ENCODE data around the gene ATG9B.

The ATG9B gene, protein sequence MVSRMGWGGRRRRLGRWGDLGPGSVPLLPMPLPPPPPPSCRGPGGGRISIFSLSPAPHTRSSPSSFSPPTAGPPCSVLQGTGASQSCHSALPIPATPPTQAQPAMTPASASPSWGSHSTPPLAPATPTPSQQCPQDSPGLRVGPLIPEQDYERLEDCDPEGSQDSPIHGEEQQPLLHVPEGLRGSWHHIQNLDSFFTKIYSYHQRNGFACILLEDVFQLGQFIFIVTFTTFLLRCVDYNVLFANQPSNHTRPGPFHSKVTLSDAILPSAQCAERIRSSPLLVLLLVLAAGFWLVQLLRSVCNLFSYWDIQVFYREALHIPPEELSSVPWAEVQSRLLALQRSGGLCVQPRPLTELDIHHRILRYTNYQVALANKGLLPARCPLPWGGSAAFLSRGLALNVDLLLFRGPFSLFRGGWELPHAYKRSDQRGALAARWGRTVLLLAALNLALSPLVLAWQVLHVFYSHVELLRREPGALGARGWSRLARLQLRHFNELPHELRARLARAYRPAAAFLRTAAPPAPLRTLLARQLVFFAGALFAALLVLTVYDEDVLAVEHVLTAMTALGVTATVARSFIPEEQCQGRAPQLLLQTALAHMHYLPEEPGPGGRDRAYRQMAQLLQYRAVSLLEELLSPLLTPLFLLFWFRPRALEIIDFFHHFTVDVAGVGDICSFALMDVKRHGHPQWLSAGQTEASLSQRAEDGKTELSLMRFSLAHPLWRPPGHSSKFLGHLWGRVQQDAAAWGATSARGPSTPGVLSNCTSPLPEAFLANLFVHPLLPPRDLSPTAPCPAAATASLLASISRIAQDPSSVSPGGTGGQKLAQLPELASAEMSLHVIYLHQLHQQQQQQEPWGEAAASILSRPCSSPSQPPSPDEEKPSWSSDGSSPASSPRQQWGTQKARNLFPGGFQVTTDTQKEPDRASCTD

DNA sequence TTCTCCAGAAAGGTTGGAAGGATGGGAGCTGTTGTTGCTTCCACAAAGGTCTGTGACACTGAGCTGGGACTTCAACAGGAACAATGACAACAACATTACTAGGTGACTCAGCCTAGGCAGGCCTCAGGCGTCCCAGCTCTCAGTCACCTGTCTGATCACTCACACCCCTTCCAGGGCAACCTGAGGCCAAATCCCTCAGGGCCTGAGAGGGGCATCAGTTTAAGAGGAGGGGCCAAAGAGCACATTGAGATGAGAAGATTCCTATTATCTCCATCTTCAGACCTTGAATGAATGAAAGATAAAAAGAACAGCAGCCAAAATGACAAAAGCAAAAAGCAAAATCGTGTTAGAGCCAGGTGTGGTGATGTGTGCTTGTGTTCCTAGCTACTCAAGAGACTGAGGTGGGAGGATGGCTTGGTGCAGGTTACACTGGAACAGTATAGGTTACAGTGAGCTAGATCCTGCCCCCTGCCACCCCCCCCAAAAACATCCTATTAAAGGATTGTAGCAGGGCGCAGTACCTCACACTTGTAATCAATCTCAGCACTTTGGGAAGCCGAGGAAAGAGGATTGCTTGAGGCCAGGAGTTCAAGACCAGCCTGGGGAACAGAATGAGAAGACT is at the start of gene ATG9B:
Gene ATG9B (minus strand): TSS at position 60 of the 622 bp plus-strand sequence. CDS start 71 bp downstream, outside the sequence.
- DNase-seq (ENCODE audit: low read depth in 3 of 3, low spot score in 1 of 3): no peak

DNA sequence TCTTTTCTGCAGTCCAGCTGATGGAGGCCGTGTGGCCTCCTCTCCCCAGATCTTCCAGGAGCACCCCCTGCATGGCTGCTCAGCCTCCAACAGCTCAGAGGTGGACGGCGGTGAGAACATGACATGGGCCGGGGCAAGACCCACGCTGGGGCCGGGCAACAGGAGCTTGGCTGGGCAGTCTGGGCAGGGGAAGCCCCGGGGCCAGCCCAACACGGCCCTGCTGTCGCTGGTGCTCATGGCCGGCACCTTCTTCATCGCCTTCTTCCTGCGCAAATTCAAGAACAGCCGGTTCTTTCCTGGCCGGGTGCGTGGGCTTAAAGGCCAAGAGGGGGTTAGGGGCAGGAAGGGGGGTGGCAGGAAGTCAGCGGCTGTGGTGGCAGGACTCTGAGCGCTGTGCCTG is 49.7 kb upstream of the ATG9B start:
- DNase-seq (ENCODE audit: low read depth in 3 of 3, low spot score in 1 of 3): no peak

DNA sequence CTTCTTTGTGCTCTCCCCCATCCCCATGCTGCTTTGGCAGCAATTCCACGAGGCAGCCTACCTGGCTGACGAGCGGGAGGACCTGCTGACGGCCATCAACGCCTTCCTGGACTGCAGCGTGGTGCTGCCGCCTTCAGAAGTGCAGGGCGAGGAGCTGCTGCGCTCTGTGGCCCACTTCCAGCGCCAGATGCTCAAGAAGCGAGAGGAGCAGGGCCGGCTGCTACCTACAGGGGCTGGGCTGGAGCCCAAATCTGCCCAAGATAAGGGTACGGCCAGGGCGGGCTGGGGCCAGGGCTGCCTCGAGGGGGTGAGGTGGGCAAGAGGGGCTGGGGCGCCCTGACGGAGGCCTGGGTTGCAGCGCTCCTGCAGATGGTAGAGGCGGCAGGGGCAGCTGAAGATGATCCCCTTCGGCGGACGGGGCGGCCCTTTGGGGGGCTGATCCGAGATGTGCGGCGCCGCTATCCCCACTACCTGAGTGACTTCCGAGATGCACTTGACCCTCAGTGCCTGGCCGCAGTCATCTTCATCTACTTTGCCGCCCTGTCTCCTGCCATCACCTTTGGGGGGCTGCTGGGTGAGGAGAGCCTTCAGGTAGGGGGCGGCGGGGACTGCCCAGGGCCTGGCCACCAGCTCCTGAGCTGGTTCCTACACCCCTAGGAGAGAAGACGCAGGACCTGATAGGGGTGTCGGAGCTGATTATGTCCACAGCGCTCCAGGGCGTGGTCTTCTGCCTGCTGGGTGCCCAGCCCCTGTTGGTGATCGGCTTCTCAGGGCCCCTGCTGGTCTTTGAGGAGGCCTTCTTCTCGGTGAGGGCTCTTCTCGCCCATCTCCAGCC is 47.0 kb upstream of the ATG9B start:
- DNase-seq (ENCODE audit: low read depth in 3 of 3, low spot score in 1 of 3): no peak

DNA sequence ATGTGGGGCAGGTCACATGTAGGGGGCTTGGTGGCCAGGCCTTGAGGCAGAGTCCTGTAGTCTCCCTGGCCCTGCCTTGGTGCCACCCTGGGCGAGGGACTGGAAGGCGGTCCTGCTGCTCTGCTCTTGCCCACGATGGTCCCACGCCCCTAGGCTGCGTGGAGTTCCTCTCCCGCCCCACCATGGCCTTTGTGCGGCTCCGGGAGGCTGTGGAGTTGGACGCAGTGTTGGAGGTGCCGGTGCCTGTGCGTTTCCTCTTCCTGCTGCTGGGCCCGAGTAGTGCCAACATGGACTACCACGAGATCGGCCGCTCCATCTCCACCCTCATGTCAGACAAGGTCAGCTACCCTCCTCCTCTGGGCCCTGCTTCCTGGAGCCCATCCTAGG is 46.3 kb upstream of the ATG9B start:
- DNase-seq (ENCODE audit: low read depth in 3 of 3, low spot score in 1 of 3): no peak

GRCh38 chr7:151069841-151070573 is 45.7 kb upstream of the ATG9B start:
- no peak for DNase-seq (ENCODE audit: low read depth in 3 of 3, low spot score in 1 of 3)

GRCh38 chr7:151068069-151068773 is 43.9 kb upstream of the ATG9B start:
- DNase-seq (ENCODE audit: low read depth in 3 of 3, low spot score in 1 of 3): no peak

- no peak for DNase-seq (ENCODE audit: low read depth in 3 of 3, low spot score in 1 of 3)
These were observed 42.1 kb upstream of the ATG9B start for GRCh38 chr7:151066273-151066974.

DNA sequence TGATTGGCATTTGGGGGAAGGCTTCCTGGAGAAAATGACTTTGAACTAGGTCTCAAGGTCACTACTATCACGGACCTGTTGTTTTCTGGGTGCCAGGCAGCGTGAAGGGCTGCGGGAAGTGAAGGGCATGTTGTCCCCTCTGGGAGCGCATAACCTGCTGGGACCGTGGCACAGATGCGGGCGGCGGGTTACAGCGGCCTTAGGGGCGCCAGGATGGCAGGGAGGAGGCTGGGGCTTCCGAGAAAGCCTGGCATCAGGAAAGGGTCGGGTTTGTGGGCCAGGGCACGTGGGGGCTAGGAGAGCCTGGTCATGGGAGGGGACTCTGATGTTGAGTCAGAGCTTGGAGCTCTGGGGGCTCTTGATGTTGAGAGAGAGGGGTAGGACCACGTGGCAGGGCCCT is 41.2 kb upstream of the ATG9B start:
- no peak for DNase-seq (ENCODE audit: low read depth in 3 of 3, low spot score in 1 of 3)

DNA sequence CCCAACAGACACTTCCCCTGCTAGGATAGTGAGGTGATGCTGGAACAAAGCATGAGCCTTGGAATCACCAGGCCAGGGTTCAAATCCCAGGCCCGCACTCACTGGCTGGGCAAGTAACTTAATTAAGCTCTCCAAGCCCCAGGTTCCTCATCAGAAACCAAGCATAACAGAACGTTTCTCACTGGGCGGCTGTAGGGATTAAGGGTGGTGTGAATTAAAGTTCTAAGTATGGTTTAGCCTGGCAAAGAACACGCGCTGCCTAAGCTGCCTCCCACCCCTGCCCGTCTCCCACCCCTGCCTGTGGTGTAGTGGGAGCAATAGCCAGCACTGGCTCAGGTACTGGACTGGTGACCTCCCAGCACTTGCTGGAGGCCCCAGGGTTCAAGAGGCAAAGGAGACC is 40.7 kb upstream of the ATG9B start:
- DNase-seq (ENCODE audit: low read depth in 3 of 3, low spot score in 1 of 3): no peak

DNA sequence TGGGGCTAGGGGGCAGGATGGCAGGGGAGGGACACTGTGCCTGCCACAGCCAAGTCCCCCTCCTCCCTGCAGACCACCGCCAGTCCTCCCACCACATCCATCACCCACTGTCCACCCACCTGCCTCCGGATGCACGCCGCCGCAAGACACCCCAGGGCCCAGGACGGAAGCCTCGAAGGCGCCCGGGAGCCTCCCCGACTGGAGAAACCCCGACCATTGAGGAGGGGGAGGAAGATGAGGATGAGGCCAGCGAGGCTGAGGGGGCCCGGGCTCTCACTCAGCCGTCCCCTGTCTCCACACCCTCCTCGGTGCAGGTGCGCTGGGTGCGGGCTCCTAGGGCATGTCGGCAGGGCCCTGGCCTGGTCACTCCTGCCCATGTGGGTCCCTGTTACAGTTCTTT is 40.2 kb upstream of the ATG9B start:
- DNase-seq (ENCODE audit: low read depth in 3 of 3, low spot score in 1 of 3): no peak

DNA sequence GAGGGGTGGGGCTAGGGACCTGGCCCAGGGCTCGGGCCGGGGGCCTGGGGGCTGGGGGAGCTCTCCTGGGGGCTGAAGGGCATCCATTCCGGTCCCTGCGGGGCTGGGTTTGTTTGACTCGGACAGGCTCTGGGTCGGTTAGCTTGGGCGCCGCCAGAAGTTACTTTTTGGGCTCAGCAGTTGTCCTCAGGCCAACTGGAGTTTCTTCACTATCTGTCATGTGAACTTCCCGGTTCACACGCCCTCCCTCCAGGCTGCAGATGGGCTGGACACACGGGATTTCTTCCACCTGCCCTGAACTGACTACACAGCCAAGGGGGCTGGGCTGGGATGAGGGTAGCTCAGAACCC is 38.9 kb upstream of the ATG9B start:
- no peak for DNase-seq (ENCODE audit: low read depth in 3 of 3, low spot score in 1 of 3)

DNA sequence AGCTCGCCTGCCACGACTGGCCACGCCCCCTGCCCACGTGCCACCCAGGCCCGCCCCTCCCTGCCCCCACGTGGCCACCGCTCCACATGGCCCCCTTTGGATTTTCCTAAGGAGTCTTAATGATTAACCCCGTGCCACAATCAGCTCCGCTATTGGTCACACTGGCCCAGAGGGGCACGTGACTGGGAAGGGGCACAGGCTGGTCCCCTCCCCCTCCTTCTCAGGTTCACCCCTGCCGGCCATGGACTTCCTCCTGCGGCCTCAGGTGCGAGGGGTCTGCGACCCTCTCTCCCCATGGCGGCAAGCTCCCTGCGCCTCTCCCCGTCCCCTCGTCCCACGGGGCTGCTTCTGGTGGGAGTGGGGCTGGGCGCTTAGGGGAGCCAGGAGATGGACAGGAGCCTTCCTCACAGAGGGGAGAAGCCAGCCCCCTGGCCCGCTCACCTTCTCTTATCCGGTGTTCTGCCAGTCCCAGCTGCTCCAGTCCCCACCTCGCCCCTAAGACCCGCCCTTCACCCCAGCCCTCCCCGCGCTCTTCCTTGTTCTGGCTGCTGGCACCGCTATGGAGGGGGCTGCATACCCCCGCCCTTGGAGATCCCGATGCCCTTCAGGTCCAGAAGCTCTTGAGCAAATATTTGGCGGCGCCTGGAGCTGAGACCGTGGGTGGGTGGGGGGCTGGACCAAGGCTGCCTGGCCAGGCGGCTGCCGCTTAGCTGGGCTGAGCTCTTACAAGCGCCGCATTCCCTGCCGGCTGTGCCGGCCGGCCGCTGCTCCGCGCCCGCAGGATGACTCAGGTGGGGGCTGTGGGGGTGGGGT is 38.3 kb upstream of the ATG9B start:
- DNase-seq (ENCODE audit: low read depth in 3 of 3, low spot score in 1 of 3): no peak

GRCh38 chr7:151062111-151062398 is 37.8 kb upstream of the ATG9B start:
- DNase-seq (ENCODE audit: low read depth in 3 of 3, low spot score in 1 of 3): no peak

DNA sequence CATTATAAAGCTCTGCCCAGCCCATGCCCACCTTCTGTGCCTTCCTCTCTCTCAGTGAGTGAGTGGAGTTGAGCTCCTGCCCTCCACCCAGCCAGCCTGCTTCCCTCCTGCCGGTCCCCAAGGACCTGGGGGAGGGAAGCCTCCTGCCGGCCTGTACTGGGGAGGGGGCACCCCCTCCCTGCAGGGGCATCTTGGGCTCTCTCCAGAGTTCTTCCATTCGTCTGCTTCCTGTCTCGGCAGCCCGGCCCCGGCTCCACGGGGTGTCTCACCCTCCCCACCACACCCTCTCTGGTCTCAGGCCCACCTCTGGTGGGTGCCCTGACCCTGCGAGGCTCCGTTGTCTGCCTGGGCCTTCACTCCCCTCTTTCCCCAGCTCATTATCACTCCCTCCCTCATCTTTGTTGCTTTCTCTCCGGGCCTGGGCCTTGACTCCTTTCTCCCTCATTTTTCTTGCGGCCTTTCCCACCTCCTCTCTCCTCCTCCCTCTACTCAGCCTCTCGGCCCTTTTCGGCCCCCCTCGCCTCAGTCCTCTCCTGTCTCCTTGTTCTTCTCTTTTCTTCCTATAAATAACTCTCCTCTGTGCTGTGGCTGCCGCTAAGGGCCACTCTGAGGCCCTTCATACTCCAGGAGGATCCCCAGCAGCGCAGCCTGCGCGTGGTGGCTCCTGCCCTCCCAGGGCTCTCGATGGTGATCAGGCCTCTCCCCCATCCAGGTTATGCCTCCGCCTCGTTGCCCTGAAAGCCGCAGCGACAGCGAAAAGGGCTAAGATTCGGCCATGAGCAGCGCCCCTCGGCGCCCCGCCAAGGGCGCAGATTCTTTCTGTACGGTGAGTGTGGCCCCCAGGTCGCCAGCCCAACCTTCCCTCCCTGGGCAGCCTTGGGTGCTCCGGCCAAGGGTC is 37.2 kb upstream of the ATG9B start:
- DNase-seq (ENCODE audit: low read depth in 3 of 3, low spot score in 1 of 3): no peak

DNA sequence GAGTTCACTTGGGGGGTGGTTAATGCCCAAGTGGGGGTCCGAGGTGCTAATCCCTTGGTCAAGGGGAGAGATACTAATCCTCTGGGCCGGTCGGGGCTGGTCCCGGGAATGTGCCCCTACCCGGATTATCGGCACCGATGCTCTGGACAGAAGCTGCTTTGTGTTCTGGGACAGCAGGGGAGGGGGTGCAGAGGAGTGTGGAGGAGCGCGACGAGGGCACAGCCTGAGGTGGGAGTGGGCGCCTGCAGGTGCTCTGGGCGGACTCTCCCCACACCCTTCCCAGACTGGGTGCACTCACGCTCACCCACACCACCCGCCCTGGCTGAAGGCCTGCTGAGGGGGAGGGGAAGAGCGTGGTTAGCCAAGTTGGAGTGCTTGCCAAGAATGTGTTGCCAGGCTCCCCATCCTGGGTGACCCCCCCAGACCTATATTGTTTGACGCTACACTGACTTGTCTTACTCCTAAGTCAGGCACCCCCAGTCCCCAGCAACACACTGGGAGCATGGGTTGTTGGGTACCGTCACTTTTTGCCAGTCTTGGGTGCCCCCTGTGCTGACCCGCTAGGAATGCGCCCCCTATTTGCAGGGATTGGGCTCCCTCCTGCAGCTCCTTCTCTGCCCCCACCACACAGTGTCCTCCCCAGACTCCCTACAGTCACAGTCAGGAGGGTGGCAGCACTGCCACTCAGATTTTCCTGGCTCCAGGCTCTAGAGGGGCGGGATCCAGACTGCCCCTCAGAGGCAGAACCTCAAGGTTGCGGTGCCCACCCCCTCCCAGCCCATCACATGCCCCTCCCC is 36.3 kb upstream of the ATG9B start:
- no peak for DNase-seq (ENCODE audit: low read depth in 3 of 3, low spot score in 1 of 3)

DNA sequence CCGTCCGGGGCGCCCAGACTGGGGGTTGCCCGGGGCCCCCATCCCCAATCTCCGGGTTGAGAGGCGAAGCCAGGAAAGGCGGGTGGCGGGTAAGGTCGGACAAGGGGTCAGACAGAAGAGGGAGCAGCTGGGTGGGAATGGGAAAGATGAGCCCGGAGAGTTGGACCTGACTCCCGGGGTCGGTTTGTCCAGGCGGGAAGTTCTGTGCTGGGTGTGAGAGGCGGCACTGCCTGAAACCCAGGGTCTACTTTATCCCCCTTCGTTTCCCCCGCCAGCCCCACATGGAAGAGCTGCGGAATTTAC is 35.8 kb upstream of the ATG9B start:
- DNase-seq (ENCODE audit: low read depth in 3 of 3, low spot score in 1 of 3): no peak

All from stimulated activated CD4-positive, alpha-beta T cell treated with anti-CD3 and anti-CD28 coated beads, TNF-alpha, amount 100 ng/mL, for 1 hour (primary cell).